Osteocyte (in vitro differentiated cells): ENCODE results near the gene ZNF691. TPM values are rescaled to one million over a fixed set of nuclear protein-coding genes. Genes with fewer than 3 reads are reported as not detected.
"Not testable (repeated sequence)": the region's sequence is repeated elsewhere in the genome, so short reads cannot be mapped to it uniquely, and the experiment has no call there.

Experiments used
- DNase-seq: peaks from one replicate; pipeline ENCODE4 v3.0.0; 2021; ENCODE audit warnings: mixed read lengths; ENCODE audit not compliant: unreplicated experiment; ENCODE audit errors: extremely low spot score
- H3K27ac Mint-ChIP-seq: one replicate; pipeline ENCODE4 v1.8.0; 2021; ENCODE audit warnings: mild to moderate bottlenecking, mixed read lengths; ENCODE audit not compliant: unreplicated experiment
- H3K27me3 Mint-ChIP-seq: one replicate; pipeline ENCODE4 v1.8.0; 2021; ENCODE audit warnings: mixed read lengths; ENCODE audit not compliant: unreplicated experiment
- H3K36me3 Mint-ChIP-seq: one replicate; pipeline ENCODE4 v1.8.0; 2021; ENCODE audit warnings: mixed read lengths; ENCODE audit not compliant: unreplicated experiment
- H3K4me1 Mint-ChIP-seq: one replicate; pipeline ENCODE4 v1.8.0; 2021; ENCODE audit warnings: mixed read lengths; ENCODE audit not compliant: unreplicated experiment
- H3K4me3 Mint-ChIP-seq: one replicate; pipeline ENCODE4 v1.8.0; 2021; ENCODE audit warnings: mild to moderate bottlenecking, moderate library complexity, mixed read lengths; ENCODE audit not compliant: unreplicated experiment
- H3K9me3 Mint-ChIP-seq: one replicate; pipeline ENCODE4 v1.8.0; 2021; ENCODE audit warnings: mixed read lengths; ENCODE audit not compliant: unreplicated experiment
- CTCF ChIP-seq: fragments of 200-600 bp; sonication (generic); IDR thresholded peaks from 2 replicates; pipeline ENCODE4 v1.5.0; 2021; ENCODE audit warnings: antibody characterized with exemption, mild to moderate bottlenecking, moderate library complexity
- total RNA-seq: library from RNA; stranded (reverse); gene quantifications from 2 replicates; pipeline ENCODE4 v1.2.1, GENCODE V29; 2021

Gene ZNF691
- total RNA-seq, 1 donor from 2014 or later = 10.7 TPM

GRCh38 chr1:42851420-42851819, 5.0 kb downstream of the ZNF691 start:
- Mint-ChIP-seq H3K36me3 (peaks cover 38% of the 10 kb centered on the region), H3K27me3 (no peaks in the 10 kb centered on the region), H3K4me1 (peaks cover 12% of the 10 kb centered on the region), H3K27ac (no peak overlapping the region), H3K4me3 (no peak overlapping the region), H3K9me3 (no peaks in the 10 kb centered on the region)
- no peak for DNase-seq
- TF ChIP-seq CTCF = no peak

- Mint-ChIP-seq H3K27me3 (no peaks in the 10 kb centered on the region), H3K9me3 (peaks cover 3% of the 10 kb centered on the region), H3K36me3 (peaks cover 39% of the 10 kb centered on the region), H3K4me3 (no peak overlapping the region), H3K4me1 (peaks cover 10% of the 10 kb centered on the region), H3K27ac (no peak overlapping the region)
- TF ChIP-seq CTCF = no peak
- DNase-seq = no peak
Observed at GRCh38 chr1:42851960-42852607, 5.7 kb downstream of the ZNF691 start.

GRCh38 chr1:42852608-42852980, 6.2 kb downstream of the ZNF691 start:
- no peak for TF ChIP-seq CTCF
- no peak overlapping the region for H3K4me3 Mint-ChIP-seq
- H3K9me3 Mint-ChIP-seq = peaks cover 7% of the 10 kb centered on the region
- H3K4me1 Mint-ChIP-seq = peaks cover 4% of the 10 kb centered on the region
- DNase-seq = no peak
- H3K36me3 Mint-ChIP-seq = peaks cover 39% of the 10 kb centered on the region
- no peaks in the 10 kb centered on the region for H3K27me3 Mint-ChIP-seq
- no peak overlapping the region for H3K27ac Mint-ChIP-seq

- H3K4me3 Mint-ChIP-seq = no peak overlapping the region
- no peak overlapping the region for H3K27ac Mint-ChIP-seq
- peaks cover 39% of the 10 kb centered on the region for H3K36me3 Mint-ChIP-seq
- no peak for TF ChIP-seq CTCF
- H3K9me3 Mint-ChIP-seq = peaks cover 11% of the 10 kb centered on the region
- H3K27me3 Mint-ChIP-seq = no peaks in the 10 kb centered on the region
- DNase-seq = no peak
- H3K4me1 Mint-ChIP-seq = peaks cover 3% of the 10 kb centered on the region
Observed at GRCh38 chr1:42853116-42853884, 6.9 kb downstream of the ZNF691 start.

GRCh38 chr1:42856554-42856953, 10.1 kb downstream of the ZNF691 start:
- not testable (repeated sequence) for H3K4me3 Mint-ChIP-seq, DNase-seq, H3K27ac Mint-ChIP-seq, H3K4me1 Mint-ChIP-seq
- peaks cover 15% of the 10 kb centered on the region for H3K36me3 Mint-ChIP-seq
- peaks cover 26% of the 10 kb centered on the region for H3K9me3 Mint-ChIP-seq
- H3K27me3 Mint-ChIP-seq = peaks cover 12% of the 10 kb centered on the region

GRCh38 chr1:42859366-42859765, 13.0 kb downstream of the ZNF691 start:
- H3K36me3 Mint-ChIP-seq, H3K4me3 Mint-ChIP-seq, H3K27ac Mint-ChIP-seq, H3K4me1 Mint-ChIP-seq, DNase-seq: not testable (repeated sequence)
- Mint-ChIP-seq H3K27me3 (peaks cover 19% of the 10 kb centered on the region), H3K9me3 (peaks cover 26% of the 10 kb centered on the region)
